PC-9 (cell line): Measurements from ENCODE around the gene KLHDC7B.

Source experiments
- EZH2 ChIP-seq: fragments of 200-600 bp; sonication (generic); IDR thresholded peaks from 2 replicates; pipeline ENCODE4 v1.8.0; 2017; ENCODE audit warnings: antibody characterized with exemption, low read depth
- TF ChIP-seq, protein P1 (sequence below): fragments of 200-600 bp; sonication (generic); conservative IDR thresholded peaks from 2 replicates; pipeline ENCODE4 v1.6.1; 2017; ENCODE audit warnings: mixed run types, antibody characterized with exemption, mild to moderate bottlenecking, moderate library complexity

DNA sequence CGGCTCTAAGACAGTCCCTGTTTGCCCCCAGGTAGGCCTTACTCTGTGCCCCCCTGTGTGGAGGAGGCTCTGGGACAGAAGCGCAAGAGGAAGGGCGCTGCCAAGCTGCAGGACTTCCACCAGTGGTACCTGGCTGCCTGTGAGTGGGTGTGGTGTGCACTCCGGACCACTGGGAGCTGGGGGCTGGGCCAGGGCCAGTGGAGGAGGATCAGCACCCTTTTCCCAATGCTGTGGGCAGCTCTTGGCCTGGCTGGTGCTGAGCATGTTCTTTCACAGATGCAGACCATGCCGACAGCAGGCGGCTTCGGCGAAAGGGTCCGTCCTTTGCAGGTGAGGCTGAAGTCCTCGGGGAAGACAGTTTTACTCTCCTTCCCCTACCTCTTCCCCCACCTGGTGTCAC lies 24.0 kb upstream of the KLHDC7B start:
- TF ChIP-seq EZH2 = no peak
- TF ChIP-seq, protein P1, sequence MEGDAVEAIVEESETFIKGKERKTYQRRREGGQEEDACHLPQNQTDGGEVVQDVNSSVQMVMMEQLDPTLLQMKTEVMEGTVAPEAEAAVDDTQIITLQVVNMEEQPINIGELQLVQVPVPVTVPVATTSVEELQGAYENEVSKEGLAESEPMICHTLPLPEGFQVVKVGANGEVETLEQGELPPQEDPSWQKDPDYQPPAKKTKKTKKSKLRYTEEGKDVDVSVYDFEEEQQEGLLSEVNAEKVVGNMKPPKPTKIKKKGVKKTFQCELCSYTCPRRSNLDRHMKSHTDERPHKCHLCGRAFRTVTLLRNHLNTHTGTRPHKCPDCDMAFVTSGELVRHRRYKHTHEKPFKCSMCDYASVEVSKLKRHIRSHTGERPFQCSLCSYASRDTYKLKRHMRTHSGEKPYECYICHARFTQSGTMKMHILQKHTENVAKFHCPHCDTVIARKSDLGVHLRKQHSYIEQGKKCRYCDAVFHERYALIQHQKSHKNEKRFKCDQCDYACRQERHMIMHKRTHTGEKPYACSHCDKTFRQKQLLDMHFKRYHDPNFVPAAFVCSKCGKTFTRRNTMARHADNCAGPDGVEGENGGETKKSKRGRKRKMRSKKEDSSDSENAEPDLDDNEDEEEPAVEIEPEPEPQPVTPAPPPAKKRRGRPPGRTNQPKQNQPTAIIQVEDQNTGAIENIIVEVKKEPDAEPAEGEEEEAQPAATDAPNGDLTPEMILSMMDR = no peak
